ENCODE results near the gene RWDD1. TPM values are rescaled to one million over a fixed set of nuclear protein-coding genes. Genes with fewer than 3 reads are reported as not detected.

RWDD1 gene
- total and polyA plus RNA-seq, 2 of the 13 experiments (the other 11 are each of a cell fraction or from before 2014, with no cell fraction given), result 27.4 to 67.1 TPM

DNA sequence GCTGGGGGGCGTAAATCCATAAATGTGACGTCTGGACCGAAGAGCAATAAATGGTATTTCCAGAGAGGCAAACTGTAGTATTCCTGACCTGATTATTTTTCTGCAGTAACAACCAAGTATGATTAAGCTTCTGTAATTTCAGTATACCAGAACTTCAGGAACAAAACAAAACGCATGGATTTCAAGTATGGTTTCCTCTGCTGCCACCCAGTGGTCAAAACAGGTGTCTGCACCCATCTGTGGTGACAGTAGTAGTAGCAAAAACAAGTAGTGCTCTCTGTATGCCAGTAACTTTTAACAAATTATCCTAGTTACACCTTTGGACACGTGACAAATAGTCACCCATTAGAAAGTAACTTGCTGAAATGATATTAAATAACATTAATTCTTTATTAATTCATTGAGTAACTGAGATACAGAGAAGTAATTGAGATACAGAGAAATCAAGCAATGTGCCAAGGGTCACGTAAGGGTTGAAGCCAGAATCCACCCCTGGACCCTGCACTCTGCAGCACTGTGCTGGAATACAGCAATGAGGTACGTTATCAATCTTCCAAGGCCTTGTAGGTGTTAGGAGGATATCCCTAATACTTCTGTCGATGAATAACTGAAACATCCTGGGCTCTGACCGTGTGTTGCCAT, 9.8 kb upstream of the RWDD1 start (continued):
- TF ChIP-seq LRRFIP1 (CRISPR knock-in tag; conservative IDR thresholded peaks at IDR 0.05) (no peak), JUND (CRISPR knock-in tag; IDR thresholded peaks at IDR 0.05) (no peak), ZSCAN25 (CRISPR knock-in tag; IDR thresholded peaks at IDR 0.05) (no peak), TERF1 (CRISPR knock-in tag; IDR thresholded peaks at IDR 0.05) (no peak), KLF13 (CRISPR knock-in tag; IDR thresholded peaks at IDR 0.05) (no peak), PRMT3 (CRISPR knock-in tag; IDR thresholded peaks at IDR 0.05; ENCODE audit: borderline replicate concordance, low read depth) (no peak), ZNF12 (CRISPR knock-in tag; IDR thresholded peaks at IDR 0.05) (0 out of 2 replicates have a peak, but pooled peaks have one; percentile 59), PHF5A (CRISPR knock-in tag; IDR thresholded peaks at IDR 0.05; ENCODE audit: low read depth, unreplicated experiment) (no peak), MXI1 (IDR thresholded peaks at IDR 0.05; ENCODE audit: borderline replicate concordance, low read depth, low read length) (no peak), TBP (CRISPR knock-in tag; IDR thresholded peaks at IDR 0.05) (no peak), SAP130 (CRISPR knock-in tag; IDR thresholded peaks at IDR 0.05; ENCODE audit: low read depth) (no peak; the same call in 1 of the 2 replicates), GMEB1 (CRISPR knock-in tag; IDR thresholded peaks at IDR 0.05; ENCODE audit: borderline replicate concordance) (no peak), ZNF770 (CRISPR knock-in tag; IDR thresholded peaks at IDR 0.05) (no peak), PAXIP1 (CRISPR knock-in tag; conservative IDR thresholded peaks at IDR 0.05) (0 out of 2 replicates have a peak, but pooled peaks have one; percentile 15), ZNF251 (CRISPR knock-in tag; IDR thresholded peaks at IDR 0.05) (no peak), SYNCRIP (IDR thresholded peaks at IDR 0.05; ENCODE audit: insufficient read depth, low read depth, low read length) (no peak)

Measured in HepG2 (cell line).